HG03439 (cell line): ENCODE data around the gene CPXM1.

Source experiments
- ATAC-seq: cut with Tn5 transposase; IDR thresholded peaks from one replicate; pipeline ENCODE4 v1.9.1; 2021; ENCODE audit warnings: mild to moderate bottlenecking, moderate library complexity; ENCODE audit not compliant: unreplicated experiment

CPXM1 gene

GRCh38 chr20:2804041-2804828 lies 3.8 kb upstream of the CPXM1 start:
- ATAC-seq, result no peak

GRCh38 chr20:2801286-2801728 lies 880 bp upstream of the CPXM1 start:
- ATAC-seq, result no peak

- no peak for ATAC-seq
Observed at GRCh38 chr20:2799688-2800520, 523 bp downstream of the CPXM1 start.

GRCh38 chr20:2799271-2799670 lies 1.2 kb downstream of the CPXM1 start:
- no peak for ATAC-seq

GRCh38 chr20:2798814-2799213 lies 1.6 kb downstream of the CPXM1 start:
- no peak for ATAC-seq

- no peak for ATAC-seq
Observed at GRCh38 chr20:2798095-2798805, 2.2 kb downstream of the CPXM1 start.

GRCh38 chr20:2797136-2797983 lies 3.1 kb downstream of the CPXM1 start:
- ATAC-seq, result no peak

- ATAC-seq, result no peak
Observed at GRCh38 chr20:2796011-2796660, 4.3 kb downstream of the CPXM1 start.

- no peak for ATAC-seq
Observed at GRCh38 chr20:2795451-2795850, 5.0 kb downstream of the CPXM1 start.

GRCh38 chr20:2794866-2795447 lies 5.5 kb downstream of the CPXM1 start:
- no peak for ATAC-seq

GRCh38 chr20:2794202-2794748 lies 6.2 kb downstream of the CPXM1 start:
- no peak for ATAC-seq

GRCh38 chr20:2793471-2793870 lies 7.0 kb downstream of the CPXM1 start:
- ATAC-seq, result no peak

- ATAC-seq, result no peak
Observed at GRCh38 chr20:2783908-2784566, 16.4 kb downstream of the CPXM1 start.

GRCh38 chr20:2780948-2781347 lies 19.5 kb downstream of the CPXM1 start:
- ATAC-seq, result no peak

GRCh38 chr20:2778602-2779321 lies 21.7 kb downstream of the CPXM1 start:
- no peak for ATAC-seq

- no peak for ATAC-seq
Observed at GRCh38 chr20:2775139-2775538, 25.3 kb downstream of the CPXM1 start.

- no peak for ATAC-seq
Observed at GRCh38 chr20:2773812-2774211, 26.6 kb downstream of the CPXM1 start.

- ATAC-seq, result no peak
Observed at GRCh38 chr20:2771631-2772080, 28.8 kb downstream of the CPXM1 start.
